ENCODE results near the gene TFEB. TPM values are rescaled to one million over a fixed set of nuclear protein-coding genes. Genes with fewer than 3 reads are reported as not detected.
A peak's percentile ranks its signal among the peaks of the same experiment; 100 is the strongest.

The TFEB gene
- polyA plus RNA-seq, 1 donor, result 86.0 TPM

DNA sequence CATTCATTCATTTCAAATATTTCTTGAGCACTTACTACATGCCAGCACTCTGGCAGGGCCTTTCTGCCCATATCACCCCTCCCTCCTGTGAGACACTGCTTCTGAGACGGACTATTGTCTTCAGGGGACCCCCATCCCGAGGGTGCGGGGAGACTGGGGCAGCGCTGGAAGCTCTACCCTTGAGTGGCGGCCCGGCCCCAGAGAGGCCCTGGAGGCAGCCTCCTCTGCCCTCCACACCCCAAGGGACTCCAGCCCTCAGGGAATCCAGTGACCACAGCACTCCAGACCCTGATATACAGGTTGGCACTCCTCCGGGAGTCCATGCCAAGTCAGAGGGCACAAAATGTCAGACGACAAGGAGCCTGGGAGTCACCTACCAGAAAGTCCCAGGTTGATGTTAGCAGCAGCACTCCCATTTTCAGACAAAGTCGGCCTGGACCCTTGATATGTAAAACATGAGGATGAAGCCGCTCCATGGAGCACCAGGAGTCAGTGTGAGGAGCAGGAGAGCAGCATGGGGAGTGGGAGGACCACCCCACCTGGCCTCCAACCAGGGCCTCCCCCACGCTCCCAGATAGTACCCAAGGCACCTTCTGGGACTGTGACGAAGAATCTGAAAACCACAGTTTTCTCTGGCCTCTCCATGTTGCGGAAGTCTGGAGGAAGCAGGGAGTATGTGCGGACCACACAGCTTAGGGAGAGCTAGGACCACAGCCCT lies 20.7 kb downstream of the TFEB start:
- no peaks in the 10 kb centered on the region for H3K27me3 ChIP-seq (ENCODE audit: control insufficient read depth, insufficient read depth, low read length)
- H3K9me3 ChIP-seq (ENCODE audit: control insufficient read depth, low read depth, low read length), result no peaks in the 10 kb centered on the region
- peaks cover 69% of the 10 kb centered on the region for H3K4me1 ChIP-seq (ENCODE audit: control insufficient read depth, insufficient read depth, low read length)
- no CpG with 5 or more reads among the region's 14 CpGs for WGBS (ENCODE audit: insufficient coverage, low lambda C conversion rate)
- no peak for DNase-seq
- no peak overlapping the region for H3K27ac ChIP-seq (ENCODE audit: low read length)
- H3K4me3 ChIP-seq (ENCODE audit: low read length), result no peak overlapping the region
- H3K36me3 ChIP-seq (ENCODE audit: control insufficient read depth, insufficient read depth, low read length), result peaks cover 59% of the 10 kb centered on the region

DNA sequence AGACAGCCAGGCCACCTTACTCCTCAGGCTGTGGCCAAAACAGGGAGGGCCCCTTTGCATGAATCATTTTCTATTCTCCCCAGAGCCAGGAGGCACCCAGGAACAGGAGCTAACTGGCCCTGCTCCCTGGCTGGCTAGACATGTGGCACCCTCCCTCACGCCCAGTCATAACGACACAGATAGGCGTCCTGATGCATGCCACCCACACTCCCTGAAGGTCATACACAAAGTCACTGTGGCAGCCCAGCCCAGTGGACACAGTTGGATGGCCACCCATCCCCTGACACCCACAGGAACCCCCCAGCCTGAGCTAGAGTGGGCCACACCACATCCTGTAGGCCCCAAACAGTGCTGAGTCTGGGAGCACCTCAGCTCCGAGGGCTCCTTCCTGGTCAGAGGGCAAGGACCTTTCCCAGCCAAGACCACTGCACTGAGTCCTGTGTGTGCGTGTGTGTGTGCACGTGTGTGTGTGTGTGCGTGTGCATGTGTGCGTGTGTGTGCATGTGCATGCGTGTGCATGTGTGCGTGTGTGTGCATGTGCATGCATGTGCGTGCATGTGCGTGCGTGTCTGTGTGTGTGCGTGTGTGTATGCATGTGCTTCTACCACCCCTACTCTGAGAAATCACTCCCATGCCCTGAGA lies 21.6 kb downstream of the TFEB start:
- no peak overlapping the region for H3K27ac ChIP-seq (ENCODE audit: low read length)
- WGBS (ENCODE audit: insufficient coverage, low lambda C conversion rate), result no CpG with 5 or more reads among the region's 14 CpGs
- H3K36me3 ChIP-seq (ENCODE audit: control insufficient read depth, insufficient read depth, low read length), result peaks cover 61% of the 10 kb centered on the region
- no peaks in the 10 kb centered on the region for H3K9me3 ChIP-seq (ENCODE audit: control insufficient read depth, low read depth, low read length)
- no peaks in the 10 kb centered on the region for H3K27me3 ChIP-seq (ENCODE audit: control insufficient read depth, insufficient read depth, low read length)
- no peak overlapping the region for H3K4me3 ChIP-seq (ENCODE audit: low read length)
- peaks cover 65% of the 10 kb centered on the region for H3K4me1 ChIP-seq (ENCODE audit: control insufficient read depth, insufficient read depth, low read length)
- no peak for DNase-seq

DNA sequence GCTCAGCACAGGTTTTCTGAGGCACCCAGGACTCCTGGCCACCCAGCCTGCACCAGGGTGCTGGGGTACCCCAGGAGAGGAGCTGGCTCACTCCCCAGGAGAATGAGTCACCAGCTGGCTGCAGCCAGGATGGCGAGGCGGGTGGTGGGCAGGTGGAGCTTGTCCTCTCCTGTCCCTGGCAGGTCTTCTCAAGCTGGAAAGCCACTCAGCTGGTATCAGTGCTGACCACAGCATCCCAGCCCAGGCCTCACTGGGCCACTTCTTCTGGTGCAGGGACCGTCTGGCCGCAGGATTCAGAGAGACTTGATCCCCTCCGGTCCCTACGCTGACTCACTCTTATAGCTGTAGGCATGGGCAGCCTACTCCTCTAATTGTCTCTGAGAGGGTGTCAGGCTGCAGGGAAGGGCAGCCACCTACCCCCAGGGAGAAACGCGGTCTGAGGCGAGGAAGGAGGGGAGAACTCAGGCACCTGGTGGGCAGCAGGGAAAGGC lies 22.2 kb downstream of the TFEB start:
- WGBS (ENCODE audit: insufficient coverage, low lambda C conversion rate), result no CpG with 5 or more reads among the region's 9 CpGs
- Histone ChIP-seq H3K4me3 (ENCODE audit: low read length) (no peak overlapping the region), H3K27ac (ENCODE audit: low read length) (no peak overlapping the region), H3K36me3 (ENCODE audit: control insufficient read depth, insufficient read depth, low read length) (peaks cover 65% of the 10 kb centered on the region), H3K4me1 (ENCODE audit: control insufficient read depth, insufficient read depth, low read length) (peaks cover 68% of the 10 kb centered on the region), H3K9me3 (ENCODE audit: control insufficient read depth, low read depth, low read length) (no peaks in the 10 kb centered on the region), H3K27me3 (ENCODE audit: control insufficient read depth, insufficient read depth, low read length) (no peaks in the 10 kb centered on the region)
- DNase-seq, result no peak

DNA sequence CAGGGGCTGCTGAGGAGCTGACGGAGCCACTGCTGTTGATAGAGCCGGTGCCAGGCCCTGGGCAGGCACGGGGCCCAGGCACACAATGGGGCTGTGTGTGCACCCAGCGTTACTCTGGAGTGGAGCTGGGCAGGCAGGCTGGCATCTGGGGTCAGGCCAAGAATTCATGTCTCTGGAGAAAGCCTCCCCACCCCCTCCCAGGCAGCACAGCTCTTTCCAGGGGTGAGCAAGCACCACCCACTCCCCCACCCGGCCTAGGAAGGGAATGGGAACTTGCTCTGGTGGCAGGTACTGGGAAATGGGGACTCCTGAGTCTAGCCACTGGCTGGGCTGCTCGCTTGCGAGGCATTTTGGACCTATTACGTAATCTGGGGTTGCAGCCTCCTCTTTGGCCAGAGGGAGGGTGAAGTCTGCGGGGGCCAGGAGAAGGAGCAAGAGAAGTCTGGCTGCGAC lies 22.7 kb downstream of the TFEB start:
- DNase-seq, result no peak
- no CpG with 5 or more reads among the region's 10 CpGs for WGBS (ENCODE audit: insufficient coverage, low lambda C conversion rate)

DNA sequence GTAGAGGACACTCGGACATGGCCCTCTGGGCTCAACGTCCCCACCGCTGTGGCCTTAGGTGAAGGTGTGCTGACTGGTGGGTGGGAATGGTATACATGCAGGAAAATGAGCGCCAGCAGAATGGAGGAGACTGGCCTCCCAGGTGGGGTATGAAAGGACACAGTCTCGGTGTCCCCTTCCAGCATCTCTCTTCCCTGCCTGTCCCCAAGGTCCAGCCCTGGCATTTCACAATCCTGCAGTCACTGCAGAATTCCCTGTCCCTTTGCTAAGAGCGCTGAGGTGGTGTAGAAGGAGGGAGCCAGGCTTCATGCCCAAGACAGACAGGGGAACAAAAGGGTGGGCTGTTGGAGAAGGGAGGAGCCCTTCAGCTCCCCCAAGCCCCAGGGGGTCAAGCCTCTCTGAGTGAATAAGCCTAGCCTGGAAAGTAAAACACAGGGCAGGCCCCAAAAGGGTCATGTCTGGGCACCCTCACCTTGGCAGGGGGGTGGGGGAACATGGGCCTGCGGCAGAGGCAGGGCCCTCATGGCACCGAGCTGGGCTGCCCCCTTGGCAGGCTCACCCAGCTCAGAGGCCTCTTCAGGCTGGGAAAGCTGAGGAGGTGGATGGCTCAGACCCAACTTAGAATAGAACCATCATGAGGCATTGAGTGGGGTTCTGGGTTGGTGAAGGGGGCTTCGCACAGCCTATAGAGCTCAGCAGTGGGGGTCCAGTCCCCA lies 23.9 kb downstream of the TFEB start:
- no peak overlapping the region for H3K27ac ChIP-seq (ENCODE audit: low read length)
- peaks cover 69% of the 10 kb centered on the region for H3K4me1 ChIP-seq (ENCODE audit: control insufficient read depth, insufficient read depth, low read length)
- no CpG with 5 or more reads among the region's 9 CpGs for WGBS (ENCODE audit: insufficient coverage, low lambda C conversion rate)

More for the DNA sequence above, 22.7 kb downstream of the TFEB start:
- Histone ChIP-seq H3K27me3 (ENCODE audit: control insufficient read depth, insufficient read depth, low read length) (no peaks in the 10 kb centered on the region), H3K4me3 (ENCODE audit: low read length) (no peak overlapping the region), H3K27ac (ENCODE audit: low read length) (no peak overlapping the region), H3K4me1 (ENCODE audit: control insufficient read depth, insufficient read depth, low read length) (peaks cover 69% of the 10 kb centered on the region), H3K36me3 (ENCODE audit: control insufficient read depth, insufficient read depth, low read length) (peaks cover 67% of the 10 kb centered on the region), H3K9me3 (ENCODE audit: control insufficient read depth, low read depth, low read length) (no peaks in the 10 kb centered on the region)

DNA sequence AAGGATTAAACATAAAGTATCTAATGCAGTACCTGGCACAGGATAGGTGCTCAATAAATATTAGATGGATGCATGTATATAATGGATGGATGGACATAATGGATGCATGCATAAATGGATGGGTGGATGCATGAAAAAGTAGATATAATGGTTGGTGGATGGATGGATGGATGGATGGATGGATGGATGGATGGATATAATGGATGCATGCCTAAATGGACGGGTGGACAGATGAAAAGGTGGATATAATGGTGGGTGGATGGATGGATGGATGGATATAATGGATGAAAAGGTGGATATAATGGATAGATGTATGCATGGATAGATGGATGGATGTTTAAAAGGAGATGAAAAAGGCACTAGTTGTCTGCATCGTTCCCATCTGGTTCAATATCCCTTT lies 26.0 kb downstream of the TFEB start:
- no peak overlapping the region for H3K27ac ChIP-seq (ENCODE audit: low read length)
- no peaks in the 10 kb centered on the region for H3K27me3 ChIP-seq (ENCODE audit: control insufficient read depth, insufficient read depth, low read length)
- no peak overlapping the region for H3K4me3 ChIP-seq (ENCODE audit: low read length)
- DNase-seq, result no peak
- H3K4me1 ChIP-seq (ENCODE audit: control insufficient read depth, insufficient read depth, low read length), result peaks cover 76% of the 10 kb centered on the region
- no peaks in the 10 kb centered on the region for H3K9me3 ChIP-seq (ENCODE audit: control insufficient read depth, low read depth, low read length)
- H3K36me3 ChIP-seq (ENCODE audit: control insufficient read depth, insufficient read depth, low read length), result peaks cover 45% of the 10 kb centered on the region
- 100% methylated on average over 2 of the region's 2 CpGs for WGBS (ENCODE audit: insufficient coverage, low lambda C conversion rate)

More for the DNA sequence above, 23.9 kb downstream of the TFEB start:
- Histone ChIP-seq H3K9me3 (ENCODE audit: control insufficient read depth, low read depth, low read length) (no peaks in the 10 kb centered on the region), H3K4me3 (ENCODE audit: low read length) (no peak overlapping the region), H3K36me3 (ENCODE audit: control insufficient read depth, insufficient read depth, low read length) (peaks cover 55% of the 10 kb centered on the region), H3K27me3 (ENCODE audit: control insufficient read depth, insufficient read depth, low read length) (no peaks in the 10 kb centered on the region)
- DNase-seq, result no peak

DNA sequence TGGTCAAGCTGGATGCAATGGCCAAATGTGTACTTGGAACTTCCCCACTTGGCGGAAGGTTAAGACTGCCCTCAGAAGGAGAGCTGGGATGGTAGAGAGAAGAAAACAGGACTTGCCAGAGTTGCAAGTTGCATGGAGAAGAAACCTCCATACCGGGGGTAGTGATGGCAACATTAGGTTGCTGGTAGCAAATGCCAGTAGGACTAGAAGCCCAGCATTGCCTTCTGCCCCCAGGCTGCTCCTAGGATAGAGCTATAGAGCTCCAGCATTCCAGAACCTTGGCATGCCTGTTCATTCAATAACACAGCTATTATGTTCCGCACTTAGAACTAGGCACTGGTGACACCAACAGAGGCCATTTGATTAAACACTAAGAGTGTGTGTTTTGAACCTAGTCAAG lies 26.6 kb downstream of the TFEB start:
- Histone ChIP-seq H3K27ac (ENCODE audit: low read length) (no peak overlapping the region), H3K4me1 (ENCODE audit: control insufficient read depth, insufficient read depth, low read length) (peaks cover 76% of the 10 kb centered on the region), H3K27me3 (ENCODE audit: control insufficient read depth, insufficient read depth, low read length) (no peaks in the 10 kb centered on the region), H3K9me3 (ENCODE audit: control insufficient read depth, low read depth, low read length) (no peaks in the 10 kb centered on the region), H3K36me3 (ENCODE audit: control insufficient read depth, insufficient read depth, low read length) (peaks cover 47% of the 10 kb centered on the region), H3K4me3 (ENCODE audit: low read length) (no peak overlapping the region)
- no peak for DNase-seq
- no CpG with 5 or more reads among the region's 3 CpGs for WGBS (ENCODE audit: insufficient coverage, low lambda C conversion rate)

DNA sequence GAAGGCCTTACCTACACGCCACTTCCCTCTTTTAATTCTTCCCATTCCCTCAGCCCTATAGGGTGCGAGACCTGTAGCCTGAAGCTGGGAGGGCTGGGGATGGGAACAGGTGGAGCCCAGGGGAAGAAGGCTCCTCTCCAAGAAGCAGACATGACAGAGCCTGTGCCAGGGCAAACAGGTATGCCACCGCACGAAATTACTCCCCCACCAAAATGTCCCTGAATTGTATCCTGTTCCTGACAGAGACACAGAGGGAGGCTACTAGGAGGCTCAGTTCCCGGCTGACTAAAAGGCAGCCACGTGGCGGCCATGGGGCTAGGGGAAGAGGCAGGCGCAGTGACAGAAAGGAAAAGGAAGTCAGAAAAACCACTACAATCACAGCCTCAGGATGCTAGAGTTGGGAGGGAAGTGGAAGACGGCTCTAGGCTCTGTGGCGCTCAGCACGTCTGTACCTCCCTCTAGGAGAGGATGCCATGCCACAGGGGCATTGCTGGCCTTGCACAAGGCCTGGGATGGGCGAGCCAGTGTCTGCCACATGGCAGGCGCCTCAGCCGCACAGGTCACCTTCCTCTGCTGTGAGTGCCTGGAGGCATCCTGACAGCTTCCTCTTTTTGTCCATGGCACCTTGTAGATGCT lies 27.7 kb downstream of the TFEB start:
- Histone ChIP-seq H3K4me1 (ENCODE audit: control insufficient read depth, insufficient read depth, low read length) (peaks cover 68% of the 10 kb centered on the region), H3K27ac (ENCODE audit: low read length) (peak overlapping the region; percentile 40)
- no CpG with 5 or more reads among the region's 14 CpGs for WGBS (ENCODE audit: insufficient coverage, low lambda C conversion rate)

DNA sequence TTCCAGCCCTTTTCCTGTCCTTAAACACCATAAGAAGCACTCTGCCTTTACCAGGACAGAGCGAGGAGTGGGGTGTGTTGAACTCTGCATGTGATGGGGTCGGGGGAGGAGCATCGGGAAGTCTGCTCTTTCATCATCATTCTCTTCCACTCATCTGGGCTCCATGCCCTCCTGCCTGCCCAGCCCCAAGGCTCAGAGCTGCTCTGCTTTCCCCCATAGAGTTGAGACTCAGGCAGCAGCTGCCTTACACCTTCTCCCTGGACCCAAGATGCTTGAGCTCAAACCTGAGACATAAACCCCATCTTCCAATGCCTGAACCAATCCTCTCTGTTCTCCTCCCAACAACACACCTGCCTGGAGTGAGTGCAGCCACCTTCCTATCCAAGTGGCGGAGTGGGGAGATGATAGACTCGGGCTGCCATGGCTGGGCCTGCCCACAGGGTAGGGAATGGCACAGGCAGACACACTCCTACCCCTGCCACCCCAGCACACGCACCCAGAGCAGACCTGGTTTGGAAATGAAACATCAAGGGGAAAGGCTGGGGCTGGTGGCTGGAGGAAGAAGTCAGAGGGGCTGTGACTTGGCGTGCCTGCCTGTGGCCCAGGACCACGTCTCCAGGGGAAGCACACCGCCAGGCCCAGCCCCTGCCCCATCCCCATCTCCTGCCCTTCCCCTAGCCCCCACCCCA lies 28.4 kb downstream of the TFEB start:
- no peaks in the 10 kb centered on the region for H3K9me3 ChIP-seq (ENCODE audit: control insufficient read depth, low read depth, low read length)
- peaks cover 62% of the 10 kb centered on the region for H3K4me1 ChIP-seq (ENCODE audit: control insufficient read depth, insufficient read depth, low read length)
- no CpG with 5 or more reads among the region's 9 CpGs for WGBS (ENCODE audit: insufficient coverage, low lambda C conversion rate)
- peaks cover 50% of the 10 kb centered on the region for H3K36me3 ChIP-seq (ENCODE audit: control insufficient read depth, insufficient read depth, low read length)
- no peaks in the 10 kb centered on the region for H3K27me3 ChIP-seq (ENCODE audit: control insufficient read depth, insufficient read depth, low read length)
- no peak overlapping the region for H3K4me3 ChIP-seq (ENCODE audit: low read length)
- H3K27ac ChIP-seq (ENCODE audit: low read length), result peak overlapping the region; percentile 40
- peak in 1 of 2 donors; percentile 47 for DNase-seq

More for the DNA sequence above, 27.7 kb downstream of the TFEB start:
- H3K36me3 ChIP-seq (ENCODE audit: control insufficient read depth, insufficient read depth, low read length), result peaks cover 50% of the 10 kb centered on the region
- no peaks in the 10 kb centered on the region for H3K27me3 ChIP-seq (ENCODE audit: control insufficient read depth, insufficient read depth, low read length)
- H3K9me3 ChIP-seq (ENCODE audit: control insufficient read depth, low read depth, low read length), result no peaks in the 10 kb centered on the region
- DNase-seq, result no peak
- no peak overlapping the region for H3K4me3 ChIP-seq (ENCODE audit: low read length)

Data from large intestine (tissue), 3 donors.